Peyer's patch (tissue), 4 donors: ENCODE measurements around the gene GLCCI1. TPM values are rescaled to one million over a fixed set of nuclear protein-coding genes. Genes with fewer than 3 reads are reported as not detected.

Experiments used
- DNase-seq, 3 donors: peaks; one replicate each; pipeline ENCODE4 v3.0.0-alpha.2; 2017 to 2019
- H3K27ac ChIP-seq, 4 donors: fragments of 200-600 bp; sonication (generic); one replicate each; pipeline ENCODE4 v1.5.1; 2016 to 2019
- H3K27me3 ChIP-seq, 2 donors: fragments of 200-600 bp; sonication (generic); one replicate each; pipeline ENCODE4 v1.5.1; 2019
- H3K36me3 ChIP-seq, 3 donors: fragments of 200-600 bp; sonication (generic); one replicate each; pipeline ENCODE4 v1.5.1; 2016 to 2019
- H3K4me1 ChIP-seq, 4 donors: fragments of 200-600 bp; sonication (generic); one replicate each; pipeline ENCODE4 v1.5.1; 2016 to 2019
- H3K4me3 ChIP-seq, 4 donors: fragments of 200-600 bp; sonication (generic); 1 replicate in 3 of 4; 2 replicates in 1 of 4; pipeline ENCODE4 v1.5.1; 2016 to 2019; ENCODE audit warnings: mild to moderate bottlenecking in 1 of 4
- H3K9me3 ChIP-seq, 4 donors: fragments of 200-600 bp; sonication (generic); one replicate each; pipeline ENCODE4 v1.5.1; 2016 to 2019; ENCODE audit warnings: mild to moderate bottlenecking in 1 of 4
- CTCF ChIP-seq, 6 experiments: fragments of 450-650 bp in 4 of 6; fragments of 200-600 bp in 2 of 6; sonication (generic) in 1 of 6; IDR thresholded peaks; one replicate each; pipeline ENCODE4 v1.5.1; 2017 to 2019; ENCODE audit warnings: antibody characterized with exemption in 6 of 6, mild to moderate bottlenecking in 3 of 6, moderate library complexity in 1 of 6
- POLR2A ChIP-seq, 2 donors: fragments of 450-650 bp; IDR thresholded peaks; one replicate each; pipeline ENCODE4 v1.5.1; 2017; ENCODE audit warnings: antibody characterized with exemption in 2 of 2, mild to moderate bottlenecking in 2 of 2, moderate library complexity in 2 of 2
- total RNA-seq, 4 donors: library from RNA; depleted of rRNA; stranded (reverse); fragments of >200 nt; gene quantifications; one replicate each; pipeline ENCODE4 v1.1.0, GENCODE V29; 2016

GLCCI1 gene
- total RNA-seq, 4 donors from 2014 or later, result 5.1 to 33.8 (median 7.9) TPM

- Histone ChIP-seq H3K27me3 (no peaks in the 10 kb centered on the region), H3K36me3 (no peaks in the 10 kb centered on the region), H3K27ac (no peak overlapping the region), H3K9me3 (no peaks in the 10 kb centered on the region), H3K4me1 (no peaks in the 10 kb centered on the region), H3K4me3 (no peak overlapping the region)
- no peak for DNase-seq
- TF ChIP-seq POLR2A (IDR thresholded peaks at IDR 0.05) (no peak), CTCF (IDR thresholded peaks at IDR 0.05) (no peak)
Observed at GRCh38 chr7:7933915-7934526, 34.6 kb upstream of the GLCCI1 start.

GRCh38 chr7:7934945-7935344 is 33.7 kb upstream of the GLCCI1 start:
- DNase-seq, result no peak
- Histone ChIP-seq H3K4me3 (no peak overlapping the region), H3K27ac (no peak overlapping the region), H3K27me3 (no peaks in the 10 kb centered on the region), H3K9me3 (no peaks in the 10 kb centered on the region), H3K36me3 (no peaks in the 10 kb centered on the region), H3K4me1 (no peaks in the 10 kb centered on the region)
- TF ChIP-seq POLR2A (IDR thresholded peaks at IDR 0.05) (no peak), CTCF (IDR thresholded peaks at IDR 0.05) (no peak)

GRCh38 chr7:7938471-7938870 is 30.1 kb upstream of the GLCCI1 start:
- Histone ChIP-seq H3K27me3 (no peaks in the 10 kb centered on the region), H3K4me1 (no peaks in the 10 kb centered on the region), H3K27ac (no peak overlapping the region), H3K4me3 (no peak overlapping the region), H3K36me3 (no peaks in the 10 kb centered on the region), H3K9me3 (no peaks in the 10 kb centered on the region)
- no peak for DNase-seq
- TF ChIP-seq POLR2A (IDR thresholded peaks at IDR 0.05) (no peak), CTCF (IDR thresholded peaks at IDR 0.05) (no peak)

GRCh38 chr7:7943951-7944350 is 24.6 kb upstream of the GLCCI1 start:
- peak overlapping the region in 3 of 4 donors; percentile 22 to 71 (median 34) for H3K27ac ChIP-seq
- H3K4me3 ChIP-seq, result no peak overlapping the region
- H3K36me3 ChIP-seq, result no peaks in the 10 kb centered on the region
- TF ChIP-seq POLR2A (IDR thresholded peaks at IDR 0.05), result no peak
- TF ChIP-seq CTCF (IDR thresholded peaks at IDR 0.05), result no peak
- H3K4me1 ChIP-seq, result no peaks in the 10 kb centered on the region
- H3K27me3 ChIP-seq, result no peaks in the 10 kb centered on the region
- no peak for DNase-seq
- no peaks in the 10 kb centered on the region for H3K9me3 ChIP-seq

GRCh38 chr7:7944619-7945282 is 23.8 kb upstream of the GLCCI1 start:
- DNase-seq, result peak in 2 of 3 donors; percentile 71 to 81
- Histone ChIP-seq H3K36me3 (no peaks in the 10 kb centered on the region), H3K9me3 (no peaks in the 10 kb centered on the region), H3K27me3 (no peaks in the 10 kb centered on the region), H3K4me1 (no peaks in the 10 kb centered on the region), H3K27ac (peak overlapping the region; percentile 34 to 71 (median 52)), H3K4me3 (no peak overlapping the region)
- TF ChIP-seq POLR2A (IDR thresholded peaks at IDR 0.05), result no peak
- no peak for TF ChIP-seq CTCF (IDR thresholded peaks at IDR 0.05)
